PC-3 (cell line): ENCODE data around the gene NR1D1. TPM values are rescaled to one million over a fixed set of nuclear protein-coding genes. Genes with fewer than 3 reads are reported as not detected.

Experiments used
- ATAC-seq: fragments of 200-7000 bp; cut with Tn5 transposase; 2 replicates; pipeline ENCODE4 v1.9.1; 2020; ENCODE audit warnings: mild to moderate bottlenecking, moderate library complexity
- BruUV-seq: library from RNA; stranded (reverse); fragments of 400-500 nt; replicated peaks from 2 replicates; lab custom pipeline; 2021; lab: Mats Ljungman, UMichigan
- CTCF ChIA-PET: fragments of 300-600 bp; sonication (Branson Sonifier 250); formaldehyde crosslinking; loops from one replicate; lab custom pipeline; 2022; ENCODE audit warnings: antibody characterized with exemption; lab: Charles Lee
- POLR2A ChIA-PET: fragments of 300-600 bp; sonication (Branson Sonifier 250); formaldehyde crosslinking; loops from one replicate; lab custom pipeline; 2022; ENCODE audit warnings: antibody characterized with exemption; ENCODE audit not compliant: unreplicated experiment; lab: Charles Lee
- DNase-seq: peaks from one replicate; pipeline ENCODE4 v3.0.0-alpha.2; 2015
- H2AFZ ChIP-seq: fragments of 300-600 bp; sonication (generic); 2 replicates; pipeline ENCODE4 v1.6.0; 2016; ENCODE audit warnings: antibody characterized with exemption, low read length
- H3F3A ChIP-seq: fragments of 300-600 bp; sonication (generic); one replicate; pipeline ENCODE4 v1.6.0; 2017; ENCODE audit warnings: antibody characterized with exemption, low read length, control low read depth, mild to moderate bottlenecking; ENCODE audit not compliant: unreplicated experiment
- H3K27ac ChIP-seq: fragments of 300-600 bp; sonication (generic); 2 replicates; pipeline ENCODE4 v1.5.1; 2016; ENCODE audit warnings: mild to moderate bottlenecking, low read length
- H3K27me3 ChIP-seq: fragments of 300-600 bp; sonication (generic); 2 replicates; pipeline ENCODE4 v1.6.1; 2016; ENCODE audit warnings: low read length, mixed read lengths
- H3K36me3 ChIP-seq: fragments of 300-600 bp; sonication (generic); 2 replicates; pipeline ENCODE4 v1.6.1; 2016; ENCODE audit warnings: low read depth, mixed run types, low read length, mixed read lengths
- H3K4me1 ChIP-seq: fragments of 300-600 bp; sonication (generic); 2 replicates; pipeline ENCODE4 v1.5.1; 2016; ENCODE audit warnings: low read length; ENCODE audit not compliant: insufficient read depth
- H3K4me2 ChIP-seq: fragments of 300-600 bp; sonication (generic); 2 replicates; pipeline ENCODE4 v1.6.0; 2016; ENCODE audit warnings: low read length
- H3K4me3 ChIP-seq: fragments of 300-600 bp; sonication (generic); 2 replicates; pipeline ENCODE4 v1.5.1; 2016; ENCODE audit warnings: mild to moderate bottlenecking, low read length, mixed read lengths
- H3K79me2 ChIP-seq: fragments of 300-600 bp; sonication (generic); 2 replicates; pipeline ENCODE4 v1.6.1; 2017; ENCODE audit warnings: low read length, mixed read lengths
- H3K9ac ChIP-seq: fragments of 300-600 bp; sonication (generic); 2 replicates; pipeline ENCODE4 v1.6.0; 2016; ENCODE audit warnings: mild to moderate bottlenecking, low read length
- H3K9me2 ChIP-seq: fragments of 300-600 bp; sonication (generic); replicated peaks from 2 replicates; pipeline ENCODE4 v1.6.1; 2016; ENCODE audit warnings: mixed run types, low read length, mixed read lengths
- H3K9me3 ChIP-seq: fragments of 300-600 bp; sonication (generic); 2 replicates; pipeline ENCODE4 v1.6.1; 2016; ENCODE audit warnings: low read length, mixed read lengths
- H4K20me1 ChIP-seq: fragments of 300-600 bp; sonication (generic); 2 replicates; pipeline ENCODE4 v1.6.1; 2016; ENCODE audit warnings: low read length, mixed read lengths
- CTCF ChIP-seq: fragments of 300-600 bp; sonication (generic); conservative IDR thresholded peaks from 2 replicates; pipeline ENCODE4 v1.5.1; 2017; ENCODE audit warnings: antibody characterized with exemption, low read depth, mild to moderate bottlenecking, low read length
- EZH2 ChIP-seq: fragments of 300-600 bp; sonication (generic); IDR thresholded peaks from one replicate; pipeline ENCODE4 v1.6.1; 2017; ENCODE audit warnings: antibody characterized with exemption, mild to moderate bottlenecking, low read length; ENCODE audit not compliant: unreplicated experiment
- EZH2phosphoT487 ChIP-seq: fragments of 300-600 bp; sonication (generic); IDR thresholded peaks from 2 replicates; pipeline ENCODE4 v1.6.1; 2018; ENCODE audit warnings: mild to moderate bottlenecking, antibody characterized with exemption, low read length, borderline replicate concordance
- intact Hi-C: fragments of 100-400 bp; cut with micrococcal nuclease; formaldehyde crosslinking; loops from 2 replicates; pipeline ENCODE4 v1.9.0; 2023
- total RNA-seq: library from RNA; depleted of rRNA; stranded (reverse); fragments of >200 nt; gene quantifications from 2 replicates; pipeline ENCODE4 v1.2.3, GENCODE V29; 2014

NR1D1 gene
- total RNA-seq, 1 experiment from 2014 or later = 7.1 TPM

GRCh38 chr17:40130352-40131042, 30.1 kb upstream of the NR1D1 start:
- ChIA-PET POLR2A (no interaction called here), CTCF (no interaction called here)

GRCh38 chr17:40129498-40129897, 29.1 kb upstream of the NR1D1 start:
- Histone ChIP-seq H3K79me2 (peaks cover 33% of the 10 kb centered on the region), H3K4me1 (no peaks in the 10 kb centered on the region), H3K27ac (no peak overlapping the region), H3K4me2 (no peak overlapping the region), H3K9me3 (no peaks in the 10 kb centered on the region), H3K4me3 (no peak overlapping the region), H3K9ac (no peak overlapping the region), H4K20me1 (0 out of 2 replicates have a peak, but pooled peaks cover 7% of the 10 kb centered on the region), H3K9me2 (no peaks in the 10 kb centered on the region), H3K27me3 (no peaks in the 10 kb centered on the region), H3K36me3 (peaks cover 51% of the 10 kb centered on the region), H2AFZ (no peak overlapping the region), H3F3A (no peaks in the 10 kb centered on the region)
- ChIA-PET CTCF (no interaction called here), POLR2A (no interaction called here)
- DNase-seq (no peak), ATAC-seq (no peak)
- no TSS peak for BruUV-seq
- TF ChIP-seq EZH2 (no peak), CTCF (no peak; the same call in 1 of the 2 replicates), EZH2phosphoT487 (no peak)
- intact Hi-C loops = no loop called here

More at GRCh38 chr17:40130352-40131042, 30.1 kb upstream of the NR1D1 start:
- H3K4me3 ChIP-seq = no peak overlapping the region
- H3K27me3 ChIP-seq = no peaks in the 10 kb centered on the region
- H4K20me1 ChIP-seq = no peaks in the 10 kb centered on the region
- ATAC-seq (no peak), DNase-seq (no peak)
- no TSS peak for BruUV-seq
- intact Hi-C loops = no loop called here
- peaks cover 56% of the 10 kb centered on the region for H3K36me3 ChIP-seq
- H2AFZ ChIP-seq = no peak overlapping the region
- no peaks in the 10 kb centered on the region for H3K9me2 ChIP-seq
- no peak overlapping the region for H3K9ac ChIP-seq
- H3K27ac ChIP-seq = no peak overlapping the region
- no peaks in the 10 kb centered on the region for H3K9me3 ChIP-seq
- no peak for TF ChIP-seq EZH2
- no peak for TF ChIP-seq CTCF
- no peak for TF ChIP-seq EZH2phosphoT487
- peaks cover 23% of the 10 kb centered on the region for H3K79me2 ChIP-seq
- no peaks in the 10 kb centered on the region for H3K4me1 ChIP-seq
- no peaks in the 10 kb centered on the region for H3F3A ChIP-seq
- no peak overlapping the region for H3K4me2 ChIP-seq
